NCI-H2196 treated with DMSO at 0.1 percent for 48 hours (cell line): Measurements from ENCODE around the gene FILIP1L.

Experiments used
- DNase-seq: peaks from one replicate; lab custom pipeline; 2025; ENCODE audit not compliant: unreplicated experiment; lab: John Stamatoyannopoulos, UW

The FILIP1L gene

DNA sequence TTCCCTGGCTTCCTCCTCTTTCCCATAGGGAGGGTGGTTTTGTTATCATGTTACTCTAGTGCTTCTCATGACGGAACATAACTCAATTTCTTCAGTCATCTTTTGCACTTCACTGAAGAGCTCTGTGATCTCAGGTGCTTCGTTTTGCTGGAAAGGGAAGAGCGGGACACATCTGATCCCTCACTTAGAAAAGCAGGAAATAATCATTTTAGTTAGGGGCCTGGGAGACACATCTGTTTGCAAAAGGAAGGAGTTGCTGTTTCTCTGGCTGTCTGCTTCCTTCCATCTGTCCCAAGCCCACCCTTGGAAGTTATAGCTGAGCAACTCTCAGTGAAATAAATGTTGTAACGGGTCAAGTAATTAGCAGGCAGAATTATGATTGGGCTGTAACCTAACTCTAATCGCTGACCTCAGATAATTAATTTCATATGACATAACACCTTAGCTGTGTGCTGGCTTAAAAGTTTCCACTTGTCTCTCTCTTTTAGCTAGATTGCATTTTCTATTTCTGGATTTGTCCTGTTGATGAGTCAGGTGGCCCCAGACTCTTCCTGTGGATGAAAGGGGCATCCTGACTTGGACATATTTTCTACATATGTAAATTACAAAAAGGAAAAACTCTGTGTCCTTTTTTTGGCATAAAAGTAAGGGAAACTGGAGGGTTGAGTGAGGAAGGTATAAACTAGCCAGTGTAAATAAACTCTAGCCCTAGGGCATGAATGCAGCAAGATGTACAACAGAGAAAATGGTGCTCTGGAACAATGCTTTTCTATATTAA lies 11.0 kb upstream of the FILIP1L start:
- DNase-seq: no peak

DNA sequence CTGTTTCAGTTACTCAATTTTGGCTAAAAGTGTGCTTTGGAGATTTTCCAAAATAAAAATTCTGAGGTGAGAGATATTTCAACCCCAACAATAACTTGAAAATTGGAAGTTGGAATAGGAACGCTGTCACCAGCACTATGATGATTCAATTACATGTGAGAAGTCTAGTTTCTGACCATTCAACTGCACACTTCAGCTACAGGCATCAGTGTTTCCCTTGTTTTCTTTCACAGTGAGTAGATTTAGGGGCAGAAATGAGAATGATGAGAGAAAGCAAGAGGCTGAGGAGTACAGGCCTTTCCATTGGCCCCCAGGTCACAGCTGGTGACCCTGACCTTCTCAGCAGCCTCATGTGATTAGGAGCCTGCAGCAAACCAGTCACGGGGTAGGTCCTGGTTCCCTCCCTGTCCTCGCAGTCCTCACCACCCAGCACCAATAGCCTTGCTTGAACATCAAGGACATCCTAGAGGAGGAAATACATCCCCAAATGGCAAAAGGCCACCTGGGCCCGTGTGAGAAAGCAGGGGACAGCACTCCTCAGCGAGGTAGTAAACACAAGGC lies 10.0 kb upstream of the FILIP1L start:
- DNase-seq: no peak

DNA sequence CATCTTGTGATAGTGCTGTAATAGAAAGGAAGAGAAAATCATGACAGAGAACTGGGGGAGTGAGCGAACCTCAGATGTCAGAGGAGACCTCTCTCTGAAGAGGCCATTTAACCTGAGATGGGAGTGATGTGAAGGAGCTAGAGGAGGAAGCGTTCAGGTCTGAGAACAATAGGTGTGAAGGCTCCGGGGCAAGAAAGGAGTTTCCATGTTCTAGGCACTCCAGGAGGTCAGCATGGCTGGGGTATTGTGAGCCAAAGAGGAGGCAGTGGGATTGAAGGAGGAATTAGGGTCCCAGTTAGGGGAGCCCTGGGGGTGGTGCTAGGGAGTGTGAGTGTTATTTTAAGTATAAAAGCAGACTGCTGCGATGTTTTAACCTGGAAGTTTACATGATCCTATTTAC lies 8.8 kb upstream of the FILIP1L start:
- DNase-seq: no peak

DNA sequence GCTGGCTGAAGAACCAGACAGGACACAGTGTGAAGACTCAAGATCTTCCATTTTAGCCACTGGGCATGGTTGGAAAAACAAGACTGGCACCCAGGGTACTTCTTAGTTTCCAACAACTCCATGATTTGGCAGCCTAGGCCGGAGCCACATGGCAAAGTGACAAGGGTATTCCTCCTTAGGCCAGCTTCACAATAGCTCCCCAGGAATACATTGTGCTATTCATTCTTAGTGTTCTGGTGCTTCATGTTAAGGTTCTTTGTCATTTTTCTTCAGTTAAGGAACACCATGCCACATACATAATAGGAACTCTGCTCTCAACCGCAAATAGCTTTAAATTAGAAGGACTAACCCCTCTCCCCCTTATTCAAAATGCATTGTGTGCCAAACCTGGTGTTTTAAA lies 8.0 kb upstream of the FILIP1L start:
- no peak for DNase-seq

DNA sequence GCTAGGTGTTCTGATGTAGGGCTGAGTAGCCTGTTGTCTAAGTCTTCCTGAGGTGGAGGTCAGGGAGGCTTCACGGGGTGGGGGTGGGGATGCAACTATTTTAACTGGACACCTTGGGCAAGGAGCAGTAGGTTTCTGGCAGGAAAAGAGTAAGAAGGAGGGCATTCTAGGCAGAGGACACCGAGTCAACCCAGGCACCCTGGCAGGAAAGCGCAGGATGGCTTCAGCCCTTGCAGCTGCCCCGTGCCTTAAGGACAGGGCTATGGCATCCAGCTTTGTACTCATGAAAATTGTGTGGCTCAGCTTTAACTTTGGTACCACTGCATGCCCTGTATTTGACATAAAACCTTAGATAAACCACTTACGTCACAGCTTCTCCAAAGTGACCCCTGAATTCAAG lies 6.4 kb upstream of the FILIP1L start:
- no peak for DNase-seq

DNA sequence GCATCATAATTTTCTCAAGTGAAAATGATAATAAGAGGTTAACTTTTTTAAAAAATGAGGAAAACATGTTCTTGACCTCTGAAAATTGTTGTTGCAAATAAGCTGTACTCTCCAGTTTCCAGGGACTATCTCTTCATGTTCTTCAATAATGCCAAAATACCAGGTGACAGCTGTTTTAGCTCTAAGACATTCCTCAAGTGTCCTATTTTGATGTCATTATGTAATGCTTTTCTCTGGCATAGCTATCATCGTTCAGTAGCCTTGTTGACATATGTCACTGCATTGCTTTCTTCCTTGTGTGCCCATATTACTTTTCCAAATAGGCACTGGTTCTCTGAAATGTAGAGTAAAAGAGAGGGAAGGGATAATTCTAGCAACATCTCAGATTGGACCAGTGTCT lies 5.7 kb upstream of the FILIP1L start:
- DNase-seq: no peak

DNA sequence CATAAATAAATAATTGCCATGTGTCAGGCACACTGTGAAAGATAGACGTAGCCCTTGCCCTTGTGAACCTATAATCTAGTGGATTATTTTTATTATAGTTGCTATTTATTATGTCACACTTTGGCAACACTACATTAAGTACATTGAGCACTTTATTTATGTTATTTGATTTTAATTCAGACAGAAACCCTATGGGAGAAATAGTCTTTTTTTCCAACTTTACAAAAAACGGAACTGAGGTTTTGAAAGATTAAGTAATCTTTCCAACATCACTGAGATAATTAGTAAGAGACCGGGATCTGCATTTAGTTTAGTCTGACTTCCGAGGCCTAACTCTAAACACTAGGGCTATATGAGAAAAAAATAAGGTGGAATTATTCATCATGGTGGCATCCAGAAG lies 2.8 kb upstream of the FILIP1L start:
- no peak for DNase-seq

DNA sequence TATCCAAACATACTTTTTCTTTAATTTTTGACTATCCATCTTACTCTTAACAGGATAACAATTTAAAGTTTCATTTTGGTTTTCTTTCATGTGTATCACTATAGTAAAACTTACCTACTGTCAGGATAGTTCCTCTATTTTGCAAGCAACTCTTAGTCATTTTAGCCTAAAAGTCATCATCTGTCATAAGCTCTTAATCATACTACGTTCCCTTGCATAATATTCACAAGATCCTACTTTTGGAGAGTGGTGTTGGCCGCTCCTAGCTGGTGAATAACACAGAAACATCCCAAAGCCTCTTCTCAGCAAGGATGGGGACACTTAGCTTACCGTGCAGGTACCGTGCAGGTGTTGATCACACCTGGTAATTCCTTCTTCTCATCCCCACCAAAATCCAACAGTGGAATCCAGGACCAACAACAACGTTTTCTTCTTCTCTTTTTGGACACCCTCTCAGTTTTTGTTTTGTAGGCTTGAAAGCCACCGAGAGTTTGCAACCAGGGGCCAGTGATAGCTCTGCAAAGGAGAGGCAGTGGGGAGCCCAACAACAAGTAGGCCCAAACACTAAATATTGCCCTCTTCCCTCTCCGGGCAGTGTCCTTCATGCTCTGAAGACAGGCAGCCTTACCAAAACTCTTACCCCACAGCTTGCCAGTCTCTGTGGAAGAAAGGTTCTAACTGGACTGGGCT lies 433 bp downstream of the FILIP1L start:
- no peak for DNase-seq

DNA sequence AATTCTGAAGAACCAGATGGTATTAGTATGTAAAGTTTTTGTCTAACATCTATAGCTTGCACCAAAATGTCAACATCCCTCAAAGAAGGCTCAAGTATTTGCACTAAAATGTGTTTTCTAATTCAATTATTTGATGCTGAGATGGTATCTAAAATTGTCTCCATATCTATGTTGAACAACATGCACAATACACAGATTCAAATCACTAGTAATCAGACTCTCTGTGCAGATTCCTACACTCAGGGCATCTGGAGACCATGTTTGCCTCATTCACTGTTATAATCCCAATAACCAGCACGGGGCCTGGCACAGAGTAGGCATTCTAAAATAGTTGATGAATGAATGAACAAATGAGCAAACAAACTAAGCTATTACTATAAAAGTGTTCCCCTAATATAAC lies 2.6 kb downstream of the FILIP1L start:
- no peak for DNase-seq

DNA sequence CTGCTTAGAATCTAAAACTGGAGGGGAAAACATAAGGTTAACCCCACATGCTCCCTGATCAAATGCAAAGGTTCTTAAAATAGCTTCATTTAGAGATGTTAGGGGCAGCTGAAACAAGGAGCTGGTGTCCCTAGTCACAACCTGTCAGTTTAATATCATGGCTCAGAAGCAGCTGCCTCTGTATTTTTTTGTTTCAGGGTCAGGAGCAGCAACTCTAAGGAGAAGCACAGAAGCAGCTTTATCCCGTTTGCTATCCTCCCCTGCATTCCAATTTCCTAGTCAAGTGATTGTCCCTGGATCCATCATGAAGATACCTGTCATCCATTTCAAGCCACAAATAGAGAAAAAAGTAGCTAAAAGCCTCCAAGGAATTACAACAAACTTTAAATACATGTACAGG lies 4.1 kb downstream of the FILIP1L start:
- DNase-seq: no peak

DNA sequence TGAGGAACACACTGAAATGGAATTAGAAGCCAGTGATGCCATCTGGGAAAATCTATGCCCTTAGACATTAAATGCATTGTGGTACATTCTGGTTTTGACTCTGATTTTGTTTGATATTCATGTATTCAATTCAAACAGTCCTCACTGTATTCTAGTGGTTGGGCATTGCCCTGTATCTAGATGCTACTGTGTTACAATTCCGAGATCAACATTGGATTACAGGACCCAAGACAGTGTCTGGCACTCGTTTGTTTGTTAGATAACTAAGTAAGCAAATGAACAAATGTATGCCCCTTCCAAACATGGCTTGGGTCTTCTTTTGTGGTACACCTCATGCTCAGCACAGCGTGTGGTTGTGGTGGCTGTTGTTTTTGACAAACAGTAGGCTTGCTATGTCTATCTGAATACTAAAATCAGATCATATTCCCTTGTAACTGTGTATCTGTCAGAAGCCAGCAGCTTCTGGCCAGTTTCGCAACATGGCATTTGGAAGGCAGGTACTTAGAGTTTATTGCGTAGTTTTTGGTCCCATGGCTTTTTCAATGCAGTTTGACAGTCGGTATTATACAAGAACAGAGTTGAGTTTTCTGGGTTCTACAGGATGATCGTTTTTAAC lies 5.7 kb downstream of the FILIP1L start:
- DNase-seq: no peak

DNA sequence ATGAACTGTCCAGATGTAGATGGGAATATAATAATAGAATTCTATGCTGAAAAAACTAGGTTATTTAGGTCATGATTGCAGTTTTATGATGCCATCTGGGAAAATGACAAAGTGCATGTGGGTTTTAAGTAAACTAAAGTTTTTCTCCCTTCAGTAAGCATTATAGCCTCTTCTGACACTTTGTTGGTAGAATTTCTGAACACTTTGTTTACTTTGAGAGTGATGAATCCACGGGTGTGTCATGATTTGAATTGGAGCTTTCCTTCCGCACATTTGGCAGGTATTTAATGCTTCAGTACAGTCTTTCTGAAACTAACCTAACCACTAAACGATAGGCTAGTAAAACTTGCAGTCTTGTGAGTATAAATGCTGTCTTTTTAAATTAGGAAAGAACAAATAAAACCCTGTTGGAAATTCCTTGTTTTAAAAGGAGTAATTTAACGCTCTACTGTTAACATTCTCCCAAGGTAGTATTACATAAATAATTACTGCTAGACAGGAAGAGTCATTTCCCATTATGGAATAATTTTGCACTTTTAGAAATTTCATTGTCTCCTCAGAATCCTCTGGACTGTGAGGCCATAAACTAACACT lies 7.0 kb downstream of the FILIP1L start:
- DNase-seq: no peak

DNA sequence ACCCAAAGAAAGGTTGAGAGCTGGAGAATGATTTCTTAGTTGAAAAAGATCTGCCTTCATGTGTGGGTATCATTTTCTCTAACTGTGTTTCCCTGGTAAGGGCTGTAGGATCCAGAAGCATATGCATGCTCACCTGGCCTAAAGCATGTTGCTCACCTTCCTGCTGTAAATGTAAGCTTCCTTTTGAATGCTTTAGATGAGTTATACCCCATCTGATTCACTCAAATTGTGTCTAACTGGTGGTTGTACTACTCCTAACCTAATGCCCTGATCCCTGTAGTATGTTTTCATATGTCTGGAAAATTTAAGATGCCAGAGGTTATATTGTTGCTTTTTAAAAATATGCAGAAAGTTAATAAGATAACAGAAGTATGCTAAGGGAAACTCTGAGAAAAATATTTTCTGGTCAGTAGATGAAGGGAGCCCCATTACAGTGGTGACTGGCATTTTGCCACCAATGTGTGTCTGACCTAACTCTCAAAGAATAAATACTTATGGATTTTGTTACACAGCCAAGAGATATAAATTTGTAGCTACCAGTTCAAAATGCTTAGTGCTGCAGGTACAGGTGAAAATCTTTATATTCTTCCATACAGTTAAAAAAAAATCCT lies 7.7 kb downstream of the FILIP1L start:
- no peak for DNase-seq

DNA sequence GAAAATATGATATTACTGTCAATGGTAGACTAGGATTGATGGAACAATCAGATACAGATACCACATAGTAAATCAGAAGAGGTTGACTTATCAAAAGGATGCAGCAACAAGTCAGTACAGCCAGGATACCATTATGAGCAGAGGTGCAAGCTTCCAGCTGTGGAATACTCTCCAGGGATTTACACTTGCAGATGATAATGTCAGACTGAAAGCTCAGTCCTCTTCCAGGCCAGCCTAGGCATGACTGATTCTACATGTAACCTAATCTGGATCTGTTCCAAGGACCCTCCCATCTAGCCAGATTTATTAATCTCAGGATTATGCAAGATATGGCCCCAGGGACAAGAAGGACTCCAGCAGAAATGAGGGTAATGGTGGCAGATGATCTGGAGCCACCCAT lies 8.2 kb downstream of the FILIP1L start:
- DNase-seq: no peak

DNA sequence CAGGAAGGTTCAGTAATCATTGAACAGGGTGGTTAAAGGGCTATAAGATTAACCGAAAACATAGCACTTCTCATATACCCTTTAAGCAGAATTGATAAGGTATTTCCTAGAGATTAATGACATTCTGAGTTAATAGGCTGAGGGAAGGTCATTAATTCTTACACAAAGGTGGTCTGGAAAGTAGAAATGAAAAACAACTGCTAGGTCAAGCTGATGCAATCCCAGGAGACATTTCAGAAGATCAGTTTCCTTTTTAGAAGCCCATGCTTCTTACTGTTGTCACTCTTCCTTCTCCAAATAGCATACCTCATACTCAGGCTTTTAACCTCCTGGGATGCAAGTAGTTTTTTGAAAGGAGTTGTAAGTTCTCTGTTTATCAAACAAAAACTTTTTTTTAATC lies 8.8 kb downstream of the FILIP1L start:
- no peak for DNase-seq

DNA sequence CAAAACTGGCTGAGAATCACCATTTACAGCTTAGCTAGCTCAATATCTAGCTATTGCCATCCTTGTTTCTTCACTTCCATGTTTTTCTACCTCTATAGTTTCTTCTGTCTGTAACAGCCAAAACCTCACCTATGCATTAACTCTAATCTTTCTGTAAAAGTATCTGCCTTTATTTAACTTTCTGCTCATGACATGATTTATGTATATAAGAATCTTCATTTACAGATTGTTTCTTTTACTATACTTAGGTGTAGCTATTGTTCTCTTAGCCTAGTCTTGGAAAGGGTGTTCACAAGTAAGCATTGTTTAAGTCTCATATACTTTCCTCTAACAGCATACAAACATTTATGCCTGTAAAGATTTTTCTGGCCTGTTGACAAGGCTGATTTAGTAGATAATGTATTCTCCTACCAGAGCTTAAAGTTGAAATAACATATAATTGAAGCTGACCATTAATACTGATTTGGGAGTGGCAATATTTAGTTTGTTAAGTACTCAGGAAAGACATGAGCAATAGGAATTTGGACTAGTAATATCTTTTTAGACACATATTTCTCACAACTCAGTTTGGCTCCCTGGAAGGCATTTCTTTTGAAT lies 9.4 kb downstream of the FILIP1L start:
- no peak for DNase-seq

DNA sequence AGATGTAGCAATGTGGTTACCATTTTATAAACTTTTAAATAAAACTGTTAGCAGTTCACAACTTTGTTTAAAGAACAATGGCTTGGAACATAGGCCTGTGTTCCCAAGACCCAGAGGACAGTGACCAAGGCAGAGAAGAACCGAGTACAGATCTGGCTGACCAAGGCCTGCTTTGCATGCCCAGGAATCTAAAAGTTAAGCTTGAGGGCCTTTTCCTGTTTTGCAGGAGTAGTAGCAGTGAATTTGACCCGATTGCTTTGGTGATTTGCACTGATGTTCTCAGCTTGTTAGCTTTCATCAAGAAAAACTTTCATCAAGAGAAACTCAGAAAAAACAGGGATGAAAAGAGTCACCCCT lies 9.9 kb downstream of the FILIP1L start:
- DNase-seq: no peak

DNA sequence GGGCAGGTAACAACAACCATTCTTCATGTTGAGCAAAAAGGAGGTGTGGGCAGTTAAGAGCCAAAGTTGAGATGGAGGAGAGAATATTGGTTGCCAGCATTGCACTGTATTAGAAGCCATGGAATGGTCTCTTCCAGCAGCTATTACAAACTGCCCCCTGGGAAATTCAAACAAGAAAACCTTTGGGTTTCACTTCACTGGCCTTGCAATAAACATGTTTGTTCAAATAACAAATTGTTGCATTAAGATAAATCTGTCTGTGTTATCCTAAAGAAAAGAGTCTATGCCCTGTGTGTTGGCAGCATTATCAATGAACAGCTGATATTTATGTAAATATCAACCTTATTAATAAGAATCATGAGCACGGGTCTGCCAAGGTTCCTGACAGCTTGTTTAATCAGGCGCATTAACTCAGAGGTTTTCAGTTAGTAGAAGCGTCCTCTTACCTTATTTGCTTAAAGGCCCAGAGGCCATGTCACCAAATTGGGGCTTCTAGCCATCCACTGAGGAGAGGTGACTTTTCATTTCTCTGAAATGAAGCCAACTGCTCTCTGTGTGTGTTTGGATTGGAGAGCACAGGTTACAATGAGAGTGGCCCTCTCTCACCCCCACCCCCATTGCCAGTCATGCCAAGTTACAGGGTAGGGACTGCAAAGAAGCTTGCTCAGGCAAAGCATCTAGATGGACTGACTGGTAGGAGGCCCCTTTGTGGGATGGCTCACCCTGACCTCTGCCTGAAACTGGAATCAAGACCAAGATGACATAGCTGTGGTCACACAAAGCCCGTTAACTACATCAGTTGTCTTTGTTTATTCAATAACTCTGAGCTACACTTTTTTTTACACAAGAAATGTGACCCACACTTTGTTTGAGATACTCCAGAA lies 10.5 kb downstream of the FILIP1L start:
- DNase-seq: peak; percentile 73

DNA sequence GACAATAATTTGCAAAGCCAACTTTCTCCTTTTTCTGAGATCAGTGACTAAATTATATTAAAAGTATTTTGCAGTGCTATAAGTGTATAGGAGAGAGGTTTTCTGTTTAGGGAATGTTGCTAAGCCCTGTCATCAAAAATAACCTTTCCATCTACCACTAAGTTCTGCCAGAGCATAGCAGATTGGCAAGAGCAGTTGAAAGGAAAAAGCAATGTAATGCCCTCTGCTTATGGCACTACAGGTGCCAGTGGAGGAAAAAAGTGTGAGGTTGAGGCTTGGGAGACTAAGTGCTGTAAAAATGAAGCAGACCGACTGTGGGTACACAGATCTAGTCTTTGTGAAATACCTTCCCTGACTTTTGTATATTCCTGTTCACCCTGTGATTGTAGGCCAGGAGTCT lies 11.5 kb downstream of the FILIP1L start:
- no peak for DNase-seq

DNA sequence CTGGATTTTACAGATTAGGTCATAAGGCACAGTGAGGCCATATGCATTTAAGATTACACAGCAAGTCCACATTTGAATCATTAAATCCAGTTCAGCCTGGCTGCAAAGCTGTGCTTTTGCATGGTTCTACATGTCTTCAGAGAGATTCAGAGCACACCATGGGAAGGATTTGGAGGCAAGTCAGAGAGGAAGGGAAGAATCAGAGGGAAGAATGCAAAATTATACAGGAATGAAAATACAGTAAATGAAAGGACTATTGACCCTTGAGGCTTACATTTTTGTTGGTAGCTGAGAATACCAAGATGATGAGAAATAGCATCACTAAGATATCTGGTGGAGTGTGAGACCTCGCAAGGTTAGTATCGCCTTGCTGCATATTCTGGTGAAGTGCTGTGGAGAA lies 13.9 kb downstream of the FILIP1L start:
- no peak for DNase-seq
